IMR-90 (cell line): ENCODE data around the gene RPL15.
"Not testable (repeated sequence)": the region's sequence is repeated elsewhere in the genome, so short reads cannot be mapped to it uniquely, and the experiment has no call there.

Source experiments
- BHLHE40 ChIP-seq: fragments of 150-350 bp; IDR thresholded peaks from 2 replicates; pipeline ENCODE4 v1.6.1; 2016; ENCODE audit warnings: mild to moderate bottlenecking, low read depth, low read length
- CTCF ChIP-seq: conservative IDR thresholded peaks from 2 replicates; pipeline ENCODE4 v1.5.1; 2012; ENCODE audit warnings: mild to moderate bottlenecking, low read depth, low read length, improper control_type of control experiment
- ELK1 ChIP-seq: fragments of 150-350 bp; IDR thresholded peaks from 2 replicates; pipeline ENCODE4 v1.6.1; 2016; ENCODE audit warnings: low read depth, mild to moderate bottlenecking, low read length, moderate library complexity, borderline replicate concordance
- FOS ChIP-seq: fragments of 150-350 bp; IDR thresholded peaks from 2 replicates; pipeline ENCODE4 v1.6.1; 2016; ENCODE audit warnings: low read depth, low read length
- MAFK ChIP-seq: IDR thresholded peaks from 2 replicates; pipeline ENCODE4 v1.6.1; 2012; ENCODE audit warnings: low read depth, low read length, improper control_type of control experiment
- POLR2A ChIP-seq: IDR thresholded peaks from 2 replicates; pipeline ENCODE4 v1.6.1; 2012; ENCODE audit warnings: mild to moderate bottlenecking, low read depth, low read length
- RAD21 ChIP-seq: IDR thresholded peaks from 2 replicates; pipeline ENCODE4 v1.6.1; 2012; ENCODE audit warnings: low read length, improper control_type of control experiment
- SMC3 ChIP-seq: fragments of 150-350 bp; IDR thresholded peaks from 2 replicates; pipeline ENCODE4 v1.6.1; 2016; ENCODE audit warnings: low read depth, mild to moderate bottlenecking, antibody characterized with exemption, low read length, moderate library complexity
- USF2 ChIP-seq: fragments of 150-350 bp; IDR thresholded peaks from 2 replicates; pipeline ENCODE4 v1.6.1; 2017; ENCODE audit warnings: mild to moderate bottlenecking, antibody characterized with exemption, low read length, low read depth

GRCh38 chr3:23871361-23871760 is 45.6 kb upstream of the RPL15 start:
- TF ChIP-seq CTCF, POLR2A, SMC3, MAFK, ELK1, USF2, BHLHE40, RAD21, FOS: not testable (repeated sequence)
